H1 (cell line): ENCODE measurements around the gene CFAP100.

Source experiments
- ATF3 ChIP-seq: IDR thresholded peaks from 2 replicates; pipeline ENCODE4 v1.6.1; 2011; ENCODE audit warnings: low read depth, mild to moderate bottlenecking, low read length; ENCODE audit not compliant: insufficient read depth
- BCL11A ChIP-seq, 2 experiments: IDR thresholded peaks; one replicate each; pipeline ENCODE4 v1.6.1; 2011; ENCODE audit warnings: low read depth in 2 of 2, low read length in 2 of 2, mild to moderate bottlenecking in 2 of 2
- CREB1 ChIP-seq: IDR thresholded peaks from 2 replicates; pipeline ENCODE4 v1.6.1; 2012; ENCODE audit warnings: inconsistent platforms
- CTCF ChIP-seq, 3 experiments: IDR thresholded peaks; 1 replicate in 2 of 3; 2 replicates in 1 of 3; pipeline versions ENCODE4 v1.5.1 to v1.6.1; 2011; ENCODE audit warnings: low read length in 3 of 3, mild to moderate bottlenecking in 3 of 3, inconsistent platforms in 2 of 3, low read depth in 1 of 3, moderate library complexity in 1 of 3; ENCODE audit not compliant: insufficient read depth in 1 of 3; ENCODE audit errors: control extremely low read depth in 1 of 3
- JUN ChIP-seq: IDR thresholded peaks from 2 replicates; pipeline ENCODE4 v1.6.1; 2011; ENCODE audit warnings: low read depth, mild to moderate bottlenecking, improper control_type of control experiment, low read length
- MAX ChIP-seq: IDR thresholded peaks from 2 replicates; pipeline ENCODE4 v1.6.1; 2012; ENCODE audit warnings: inconsistent platforms
- POLR2A ChIP-seq, 2 experiments: IDR thresholded peaks; 1 replicate in 1 of 2; 2 replicates in 1 of 2; pipeline ENCODE4 v1.6.1; 2011; ENCODE audit warnings: low read depth in 2 of 2, low read length in 2 of 2, mild to moderate bottlenecking in 2 of 2; ENCODE audit errors: control extremely low read depth in 1 of 2
- SIN3A ChIP-seq, 2 experiments: IDR thresholded peaks in 1 of 2; conservative IDR thresholded peaks in 1 of 2; 2 replicates each; pipeline ENCODE4 v1.6.1; 2011 to 2012; ENCODE audit warnings: low read length in 2 of 2, improper control_type of control experiment in 1 of 2, low read depth in 1 of 2, mild to moderate bottlenecking in 1 of 2
- SP4 ChIP-seq: IDR thresholded peaks from 2 replicates; pipeline ENCODE4 v1.6.1; 2012; ENCODE audit warnings: low read length, inconsistent platforms
- TAF1 ChIP-seq: IDR thresholded peaks from 2 replicates; pipeline ENCODE4 v1.6.1; 2011; ENCODE audit warnings: mild to moderate bottlenecking, low read depth, low read length

- TF ChIP-seq MAX (no peak), ATF3 (no peak), SIN3A (conservative IDR thresholded peaks at IDR 0.05 in 1 of 2, IDR thresholded peaks at IDR 0.05 in 1 of 2; ENCODE audit: low read depth in 1 of 2, low read length in 2 of 2) (no peak), CREB1 (no peak), CTCF (IDR thresholded peaks at IDR 0.05; ENCODE audit: control extremely low read depth in 1 of 3, insufficient read depth in 1 of 3, low read depth in 1 of 3, low read length in 3 of 3) (no peak), POLR2A (IDR thresholded peaks at IDR 0.05; ENCODE audit: control extremely low read depth in 1 of 2, low read depth in 2 of 2, low read length in 2 of 2) (no peak), BCL11A (IDR thresholded peaks at IDR 0.05; ENCODE audit: low read depth in 2 of 2, low read length in 2 of 2) (no peak), SP4 (no peak), TAF1 (no peak), JUN (no peak)
These were observed 23.5 kb upstream of the CFAP100 start for GRCh38 chr3:126371096-126371705.
